DND-41 (cell line): Measurements from ENCODE around the gene CTDSP2.
"Not testable (repeated sequence)": the region's sequence is repeated elsewhere in the genome, so short reads cannot be mapped to it uniquely, and the experiment has no call there.

Experiments
- ATAC-seq: fragments of 200-7000 bp; cut with Tn5 transposase; 3 replicates; pipeline ENCODE4 v1.9.1; 2021; ENCODE audit warnings: low read depth; ENCODE audit not compliant: insufficient read depth
- DNase-seq: peaks from one replicate; pipeline ENCODE4 v3.0.0-alpha.2; 2020
- H2AFZ ChIP-seq: 2 replicates; pipeline ENCODE4 v1.6.0; 2012; ENCODE audit warnings: low read depth, low read length
- H3K27ac ChIP-seq: 2 replicates; pipeline ENCODE4 v1.5.1; 2012; ENCODE audit warnings: low read length, inconsistent platforms
- H3K27me3 ChIP-seq: fragments of 200-600 bp; sonication (generic); 2 replicates; pipeline ENCODE4 v1.6.0; 2012; ENCODE audit warnings: low read length, mild to moderate bottlenecking, inconsistent platforms; ENCODE audit not compliant: insufficient read depth, poor library complexity
- H3K36me3 ChIP-seq: 2 replicates; pipeline ENCODE4 v1.5.1; 2012; ENCODE audit warnings: low read length, inconsistent platforms; ENCODE audit not compliant: insufficient read depth
- H3K4me1 ChIP-seq: 2 replicates; pipeline ENCODE4 v1.5.1; 2012; ENCODE audit warnings: mild to moderate bottlenecking, low read length; ENCODE audit not compliant: insufficient read depth
- H3K4me2 ChIP-seq: 2 replicates; pipeline ENCODE4 v1.6.0; 2012; ENCODE audit warnings: mild to moderate bottlenecking, moderate library complexity, low read length, inconsistent platforms; ENCODE audit not compliant: insufficient read depth
- H3K4me3 ChIP-seq, 2 experiments: fragments of 200-600 bp in 1 of 2; shearing (Covaris generic) in 1 of 2; 2 replicates each; pipeline ENCODE4 v1.5.1; 2012 to 2016; ENCODE audit warnings: inconsistent platforms in 2 of 2, low read length in 2 of 2, mild to moderate bottlenecking in 2 of 2, low read depth in 1 of 2, moderate library complexity in 1 of 2
- H3K79me2 ChIP-seq: 2 replicates; pipeline ENCODE4 v1.6.0; 2012; ENCODE audit warnings: low read length, inconsistent platforms; ENCODE audit not compliant: insufficient read depth
- H3K9ac ChIP-seq: 2 replicates; pipeline ENCODE4 v1.6.0; 2012; ENCODE audit warnings: low read depth, mild to moderate bottlenecking, inconsistent platforms, low read length, moderate library complexity
- H3K9me3 ChIP-seq: 2 replicates; pipeline ENCODE4 v1.5.1; 2012; ENCODE audit warnings: low read length, moderate library complexity, mild to moderate bottlenecking, inconsistent platforms; ENCODE audit not compliant: insufficient read depth, severe bottlenecking
- H4K20me1 ChIP-seq: 2 replicates; pipeline ENCODE4 v1.6.0; 2012; ENCODE audit warnings: low read length; ENCODE audit not compliant: insufficient read depth
- EZH2 ChIP-seq: IDR thresholded peaks from 3 replicates; pipeline ENCODE4 v1.6.1; 2012; ENCODE audit warnings: borderline replicate concordance, low read depth, mild to moderate bottlenecking, moderate library complexity, low read length, inconsistent platforms; ENCODE audit not compliant: severe bottlenecking
- TF ChIP-seq, protein P1 (sequence below): IDR thresholded peaks from 2 replicates; pipeline ENCODE4 v1.5.1; 2012; ENCODE audit warnings: borderline replicate concordance, low read length, moderate library complexity, mild to moderate bottlenecking; ENCODE audit not compliant: poor library complexity, severe bottlenecking; ENCODE audit errors: extremely low read depth

Gene CTDSP2

DNA sequence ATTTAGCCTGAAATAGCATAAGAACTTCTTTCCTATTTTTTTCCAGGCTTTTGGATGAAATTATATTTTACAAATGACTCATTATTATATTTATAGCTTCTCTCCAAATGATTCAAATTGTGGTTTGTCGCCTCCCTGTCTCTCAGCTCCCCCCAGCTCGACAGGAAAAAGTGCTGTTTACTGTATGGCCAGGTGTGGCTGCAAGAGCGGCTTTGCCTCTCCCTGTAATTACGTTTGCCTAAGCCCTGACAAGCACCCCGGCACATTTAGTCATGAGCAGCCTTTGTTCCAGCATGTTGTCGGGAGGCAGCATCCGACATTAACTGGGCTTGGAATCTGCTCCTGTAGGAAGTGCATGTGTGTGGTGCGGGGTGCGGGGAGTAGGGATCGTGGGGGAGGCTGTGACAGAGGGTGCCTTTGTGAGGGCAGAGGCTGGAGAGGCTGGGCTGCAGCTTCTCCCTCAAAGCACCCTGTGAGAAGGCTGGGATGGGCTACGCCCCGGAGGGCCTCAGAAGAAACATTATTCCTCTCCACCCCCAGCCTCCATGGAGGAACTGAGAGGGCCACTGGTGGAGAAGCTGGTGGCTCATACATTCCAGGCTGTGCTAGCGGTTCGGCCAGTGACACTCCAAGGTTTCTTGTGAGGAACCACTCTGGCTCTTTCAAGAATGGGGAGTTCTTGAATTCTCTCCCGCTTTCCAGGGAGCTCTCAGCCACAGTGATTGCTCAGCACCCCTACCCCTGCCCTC is 42.1 kb upstream of the CTDSP2 start:
- peak; percentile 66; the same call in 2 of the 3 replicates for ATAC-seq
- H3K27ac ChIP-seq: no peak overlapping the region

DNA sequence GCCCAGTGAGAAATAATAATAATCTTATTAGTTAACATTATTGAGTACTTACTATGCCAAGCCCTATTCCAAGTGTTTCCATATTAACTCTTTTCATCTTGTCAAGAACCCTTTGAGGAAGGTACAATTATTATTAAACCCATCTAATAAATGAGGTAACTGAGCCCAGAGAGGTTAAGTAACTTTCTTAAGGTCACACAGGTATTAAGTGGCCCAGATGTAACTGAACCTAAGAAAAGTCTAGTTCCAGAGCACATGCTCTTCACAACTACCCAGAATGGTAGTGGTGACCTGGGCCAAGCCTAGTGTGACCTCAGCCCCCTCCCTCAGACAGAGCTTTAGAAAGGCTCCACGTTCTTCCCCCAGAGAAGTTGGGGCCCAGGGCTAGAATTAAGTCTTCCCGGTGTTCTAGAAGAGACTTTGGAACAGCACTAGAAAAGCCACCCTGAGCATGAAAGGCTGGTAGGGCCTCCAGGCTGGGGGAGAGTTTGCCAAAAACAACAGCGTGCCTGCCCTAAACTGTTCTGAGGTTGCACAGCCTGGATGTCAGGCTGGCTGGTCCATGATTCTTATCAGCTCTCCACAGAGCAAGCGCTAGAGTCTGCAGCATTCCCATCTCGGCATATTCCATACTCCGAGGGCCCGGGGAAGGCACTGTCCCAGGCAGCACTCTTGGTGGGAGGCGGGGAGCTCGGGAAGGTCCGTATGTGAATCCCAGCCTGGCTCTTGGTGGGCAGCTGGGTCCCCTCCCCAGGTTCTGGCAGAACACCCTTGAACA is 41.3 kb upstream of the CTDSP2 start:
- Histone ChIP-seq H3K4me3 (no peak overlapping the region), H2AFZ (no peak overlapping the region), H3K27me3 (peaks cover 30% of the 10 kb centered on the region), H3K4me2 (no peak overlapping the region), H4K20me1 (no peaks in the 10 kb centered on the region), H3K27ac (no peak overlapping the region), H3K36me3 (no peaks in the 10 kb centered on the region), H3K9me3 (peaks cover 2% of the 10 kb centered on the region), H3K4me1 (no peaks in the 10 kb centered on the region; the same call in 1 of the 2 replicates), H3K9ac (no peak overlapping the region), H3K79me2 (no peaks in the 10 kb centered on the region)
- no peak for ATAC-seq
- TF ChIP-seq, protein P1, sequence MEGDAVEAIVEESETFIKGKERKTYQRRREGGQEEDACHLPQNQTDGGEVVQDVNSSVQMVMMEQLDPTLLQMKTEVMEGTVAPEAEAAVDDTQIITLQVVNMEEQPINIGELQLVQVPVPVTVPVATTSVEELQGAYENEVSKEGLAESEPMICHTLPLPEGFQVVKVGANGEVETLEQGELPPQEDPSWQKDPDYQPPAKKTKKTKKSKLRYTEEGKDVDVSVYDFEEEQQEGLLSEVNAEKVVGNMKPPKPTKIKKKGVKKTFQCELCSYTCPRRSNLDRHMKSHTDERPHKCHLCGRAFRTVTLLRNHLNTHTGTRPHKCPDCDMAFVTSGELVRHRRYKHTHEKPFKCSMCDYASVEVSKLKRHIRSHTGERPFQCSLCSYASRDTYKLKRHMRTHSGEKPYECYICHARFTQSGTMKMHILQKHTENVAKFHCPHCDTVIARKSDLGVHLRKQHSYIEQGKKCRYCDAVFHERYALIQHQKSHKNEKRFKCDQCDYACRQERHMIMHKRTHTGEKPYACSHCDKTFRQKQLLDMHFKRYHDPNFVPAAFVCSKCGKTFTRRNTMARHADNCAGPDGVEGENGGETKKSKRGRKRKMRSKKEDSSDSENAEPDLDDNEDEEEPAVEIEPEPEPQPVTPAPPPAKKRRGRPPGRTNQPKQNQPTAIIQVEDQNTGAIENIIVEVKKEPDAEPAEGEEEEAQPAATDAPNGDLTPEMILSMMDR: no peak
- DNase-seq: no peak

More for the DNA sequence above, 42.1 kb upstream of the CTDSP2 start:
- no peaks in the 10 kb centered on the region; the same call in 1 of the 2 replicates for H3K4me1 ChIP-seq
- H3K36me3 ChIP-seq: no peaks in the 10 kb centered on the region
- no peaks in the 10 kb centered on the region for H4K20me1 ChIP-seq
- no peak overlapping the region for H3K4me3 ChIP-seq
- peak; percentile 17 for DNase-seq
- no peak overlapping the region for H2AFZ ChIP-seq
- no peak overlapping the region for H3K9ac ChIP-seq
- no peak overlapping the region for H3K4me2 ChIP-seq
- H3K9me3 ChIP-seq: peaks cover 2% of the 10 kb centered on the region
- H3K79me2 ChIP-seq: no peaks in the 10 kb centered on the region
- peaks cover 29% of the 10 kb centered on the region for H3K27me3 ChIP-seq
- no peak for TF ChIP-seq EZH2
- TF ChIP-seq, protein P1: no peak

DNA sequence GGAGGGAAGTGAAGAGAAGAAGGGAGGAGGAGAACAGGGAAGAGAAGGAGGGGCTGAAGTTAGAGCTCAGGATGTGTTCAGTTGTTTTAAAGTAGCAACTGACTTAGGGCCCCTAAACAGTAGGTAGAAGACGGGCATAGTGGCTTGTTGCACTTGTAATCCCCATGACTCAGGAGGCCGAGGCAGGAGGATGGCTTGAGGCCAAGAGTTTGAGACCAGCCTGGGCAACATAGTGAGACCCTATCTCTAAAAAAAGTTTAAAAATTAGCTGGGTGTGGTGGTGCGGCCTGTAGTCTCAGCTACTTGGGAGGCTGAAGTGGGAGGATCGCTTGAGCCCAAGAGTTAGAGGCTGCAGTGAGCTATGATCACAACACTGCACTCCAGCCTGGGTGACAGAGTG is 40.4 kb upstream of the CTDSP2 start:
- DNase-seq, H3K4me3 ChIP-seq, H3K9me3 ChIP-seq, ATAC-seq, H4K20me1 ChIP-seq, H3K9ac ChIP-seq, H2AFZ ChIP-seq, H3K79me2 ChIP-seq, H3K27ac ChIP-seq, H3K4me1 ChIP-seq, H3K36me3 ChIP-seq, H3K4me2 ChIP-seq: not testable (repeated sequence)
- H3K27me3 ChIP-seq: peaks cover 33% of the 10 kb centered on the region

DNA sequence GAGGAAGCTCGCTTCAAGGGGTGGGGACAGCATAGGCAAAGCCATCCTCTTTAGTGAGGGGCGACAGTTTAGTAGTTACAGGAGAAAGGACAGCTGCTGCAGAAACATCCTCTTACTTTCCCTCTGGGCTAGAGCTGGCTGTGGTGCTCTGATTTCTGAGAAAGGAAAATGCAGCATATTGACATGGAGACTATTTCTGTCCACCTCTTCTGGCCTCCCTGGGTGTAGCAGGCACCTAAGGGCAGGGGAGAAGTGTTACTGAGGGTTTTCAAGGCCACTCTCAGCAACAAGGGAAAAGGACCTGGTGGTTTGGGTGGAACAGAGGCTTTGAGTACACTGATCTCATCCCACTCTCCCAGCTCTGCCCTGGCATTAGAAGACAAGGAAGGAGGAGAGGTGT is 40.0 kb upstream of the CTDSP2 start:
- no peaks in the 10 kb centered on the region for H3K79me2 ChIP-seq
- no peaks in the 10 kb centered on the region for H4K20me1 ChIP-seq
- H3K27me3 ChIP-seq: peaks cover 33% of the 10 kb centered on the region
- H3K4me3 ChIP-seq: no peak overlapping the region
- H3K9me3 ChIP-seq: peaks cover 2% of the 10 kb centered on the region
- TF ChIP-seq, protein P1: no peak
- no peak overlapping the region for H3K4me2 ChIP-seq
- H2AFZ ChIP-seq: no peak overlapping the region
- no peak overlapping the region for H3K27ac ChIP-seq
- no peaks in the 10 kb centered on the region; the same call in 1 of the 2 replicates for H3K4me1 ChIP-seq
- ATAC-seq (no peak), DNase-seq (no peak)
- no peaks in the 10 kb centered on the region for H3K36me3 ChIP-seq
- no peak overlapping the region for H3K9ac ChIP-seq
